H1 (cell line): ENCODE measurements around the gene FAM53A. TPM values are rescaled to one million over a fixed set of nuclear protein-coding genes. Genes with fewer than 3 reads are reported as not detected.

Source experiments
- BACH1 ChIP-seq: IDR thresholded peaks from 2 replicates; pipeline ENCODE4 v1.6.1; 2012; ENCODE audit warnings: low read length, improper control_type of control experiment
- CBX8 ChIP-seq: fragments of 300-800, 300-1000 bp; sonication (generic); IDR thresholded peaks from 2 replicates; pipeline ENCODE4 v1.7.1; 2016; ENCODE audit warnings: low read depth, low read length, borderline replicate concordance
- CEBPB ChIP-seq: IDR thresholded peaks from 2 replicates; pipeline ENCODE4 v1.6.1; 2012; ENCODE audit warnings: low read depth, low read length
- CHD1 ChIP-seq: IDR thresholded peaks from 2 replicates; pipeline ENCODE4 v1.6.1; 2012; ENCODE audit warnings: low read depth, low read length, improper control_type of control experiment
- CREB1 ChIP-seq: IDR thresholded peaks from 2 replicates; pipeline ENCODE4 v1.6.1; 2012; ENCODE audit warnings: inconsistent platforms
- FOSL1 ChIP-seq: IDR thresholded peaks from 2 replicates; pipeline ENCODE4 v1.6.1; 2011; ENCODE audit warnings: mild to moderate bottlenecking, low read depth, low read length, moderate library complexity; ENCODE audit not compliant: insufficient read depth
- GABPA ChIP-seq: IDR thresholded peaks from 2 replicates; pipeline ENCODE4 v1.6.1; 2011; ENCODE audit warnings: mild to moderate bottlenecking, low read length, moderate library complexity, borderline replicate concordance; ENCODE audit not compliant: insufficient read depth
- GTF2F1 ChIP-seq: IDR thresholded peaks from 2 replicates; pipeline ENCODE4 v1.6.1; 2012; ENCODE audit warnings: low read depth, low read length, improper control_type of control experiment, borderline replicate concordance
- JUND ChIP-seq: IDR thresholded peaks from 2 replicates; pipeline ENCODE4 v1.6.1; 2011; ENCODE audit warnings: mild to moderate bottlenecking, improper control_type of control experiment, low read length
- MAFK ChIP-seq: IDR thresholded peaks from 2 replicates; pipeline ENCODE4 v1.6.1; 2012; ENCODE audit warnings: low read depth, mild to moderate bottlenecking, improper control_type of control experiment, low read length
- PHF8 ChIP-seq: fragments of 200-600 bp; sonication (generic); conservative IDR thresholded peaks from 2 replicates; pipeline ENCODE4 v1.7.1; 2012; ENCODE audit warnings: low read depth, mild to moderate bottlenecking, inconsistent platforms, low read length, moderate library complexity
- POU5F1 ChIP-seq: IDR thresholded peaks from 2 replicates; pipeline ENCODE4 v1.6.1; 2011; ENCODE audit warnings: low read depth, mild to moderate bottlenecking, low read length, moderate library complexity
- RBBP5 ChIP-seq: IDR thresholded peaks from 2 replicates; pipeline ENCODE4 v1.7.1; 2012; ENCODE audit warnings: low read depth, mild to moderate bottlenecking, inconsistent platforms, low read length, moderate library complexity, borderline replicate concordance
- SAP30 ChIP-seq: fragments of 300-600 bp; sonication (generic); IDR thresholded peaks from 2 replicates; pipeline ENCODE4 v1.7.1; 2012; ENCODE audit warnings: low read length, moderate library complexity, mild to moderate bottlenecking, inconsistent platforms; ENCODE audit not compliant: insufficient read depth, insufficient replicate concordance
- SIN3A ChIP-seq, 2 experiments: IDR thresholded peaks in 1 of 2; conservative IDR thresholded peaks in 1 of 2; 2 replicates each; pipeline ENCODE4 v1.6.1; 2011 to 2012; ENCODE audit warnings: low read length in 2 of 2, improper control_type of control experiment in 1 of 2, low read depth in 1 of 2, mild to moderate bottlenecking in 1 of 2
- SP4 ChIP-seq: IDR thresholded peaks from 2 replicates; pipeline ENCODE4 v1.6.1; 2012; ENCODE audit warnings: low read length, inconsistent platforms
- TEAD4 ChIP-seq: IDR thresholded peaks from 2 replicates; pipeline ENCODE4 v1.6.1; 2012; ENCODE audit warnings: low read depth, low read length, inconsistent platforms, mixed read lengths
- polyA plus RNA-seq, 7 experiments: library from polyadenylated mRNA; depleted of rRNA in 3 of 7; stranded (reverse) in 5 of 7; unstranded in 2 of 7; fragments of >200 nt in 5 of 7; fragments of 200-250 nt in 2 of 7; gene quantifications; 1 replicate in 5 of 7; 2 replicates in 1 of 7; 4 replicates in 1 of 7; pipeline versions ENCODE4 v1.2.1 to v1.2.3, GENCODE V29; 2011 to 2013; ENCODE audit warnings: missing spikeins in 2 of 7, mixed read lengths in 2 of 7
- total RNA-seq: library from RNA; stranded (reverse); fragmentation: NEBNext Ultra II Directional; extraction: Animal tissue kit (Norgen Biotek cat#: 25700); gene quantifications from 2 replicates; pipeline ENCODE4 v1.2.1, GENCODE V29; 2021
- TF ChIP-seq, protein P1 (sequence below): IDR thresholded peaks from 2 replicates; pipeline ENCODE4 v1.6.1; 2012; ENCODE audit warnings: inconsistent platforms
- TF ChIP-seq, protein P2 (sequence below): IDR thresholded peaks from 2 replicates; pipeline ENCODE4 v1.6.1; 2012; ENCODE audit warnings: low read length, inconsistent platforms
- TF ChIP-seq, protein P3 (sequence below): IDR thresholded peaks from 2 replicates; pipeline ENCODE4 v1.6.1; 2011; ENCODE audit warnings: low read length, improper control_type of control experiment

The FAM53A gene
- total and polyA plus RNA-seq, 2 of the 8 experiments (the other 6 are each of a cell fraction or from before 2014, with no cell fraction given): 1.9 to 2.0 TPM

- TF ChIP-seq CHD1 (no peak; the same call in 1 of the 2 replicates), RBBP5 (no peak), CBX8 (no peak), CEBPB (no peak), JUND (no peak), GTF2F1 (no peak), SAP30 (no peak), TEAD4 (peak; percentile 49; the same call in 1 of the 2 replicates), POU5F1 (no peak), BACH1 (peak; percentile 86; the same call in 1 of the 2 replicates), MAFK (no peak), CREB1 (no peak), GABPA (no peak), SIN3A (conservative IDR thresholded peaks at IDR 0.05 in 1 of 2, IDR thresholded peaks at IDR 0.05 in 1 of 2; ENCODE audit: low read depth in 1 of 2, low read length in 2 of 2) (peak; percentile 65 to 81; a peak in 2 of 4 replicates), SP4 (no peak), FOSL1 (no peak), PHF8 (peak; percentile 83)
- TF ChIP-seq, protein P1, sequence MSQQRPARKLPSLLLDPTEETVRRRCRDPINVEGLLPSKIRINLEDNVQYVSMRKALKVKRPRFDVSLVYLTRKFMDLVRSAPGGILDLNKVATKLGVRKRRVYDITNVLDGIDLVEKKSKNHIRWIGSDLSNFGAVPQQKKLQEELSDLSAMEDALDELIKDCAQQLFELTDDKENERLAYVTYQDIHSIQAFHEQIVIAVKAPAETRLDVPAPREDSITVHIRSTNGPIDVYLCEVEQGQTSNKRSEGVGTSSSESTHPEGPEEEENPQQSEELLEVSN: peak; percentile 96
- TF ChIP-seq, protein P2, sequence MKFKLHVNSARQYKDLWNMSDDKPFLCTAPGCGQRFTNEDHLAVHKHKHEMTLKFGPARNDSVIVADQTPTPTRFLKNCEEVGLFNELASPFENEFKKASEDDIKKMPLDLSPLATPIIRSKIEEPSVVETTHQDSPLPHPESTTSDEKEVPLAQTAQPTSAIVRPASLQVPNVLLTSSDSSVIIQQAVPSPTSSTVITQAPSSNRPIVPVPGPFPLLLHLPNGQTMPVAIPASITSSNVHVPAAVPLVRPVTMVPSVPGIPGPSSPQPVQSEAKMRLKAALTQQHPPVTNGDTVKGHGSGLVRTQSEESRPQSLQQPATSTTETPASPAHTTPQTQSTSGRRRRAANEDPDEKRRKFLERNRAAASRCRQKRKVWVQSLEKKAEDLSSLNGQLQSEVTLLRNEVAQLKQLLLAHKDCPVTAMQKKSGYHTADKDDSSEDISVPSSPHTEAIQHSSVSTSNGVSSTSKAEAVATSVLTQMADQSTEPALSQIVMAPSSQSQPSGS: no peak
- TF ChIP-seq, protein P3, sequence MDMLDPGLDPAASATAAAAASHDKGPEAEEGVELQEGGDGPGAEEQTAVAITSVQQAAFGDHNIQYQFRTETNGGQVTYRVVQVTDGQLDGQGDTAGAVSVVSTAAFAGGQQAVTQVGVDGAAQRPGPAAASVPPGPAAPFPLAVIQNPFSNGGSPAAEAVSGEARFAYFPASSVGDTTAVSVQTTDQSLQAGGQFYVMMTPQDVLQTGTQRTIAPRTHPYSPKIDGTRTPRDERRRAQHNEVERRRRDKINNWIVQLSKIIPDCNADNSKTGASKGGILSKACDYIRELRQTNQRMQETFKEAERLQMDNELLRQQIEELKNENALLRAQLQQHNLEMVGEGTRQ: no peak
These were observed 28.3 kb upstream of the FAM53A start, which contains the start of gene SLBP (continued) for GRCh38 chr4:1712216-1713002.
